MM.1S (cell line): ENCODE data around the gene CELA1.
"Not testable (repeated sequence)": the region's sequence is repeated elsewhere in the genome, so short reads cannot be mapped to it uniquely, and the experiment has no call there.

Experiments
- DNase-seq: peaks from one replicate; pipeline ENCODE4 v3.0.0-alpha.2; 2015
- H2AFZ ChIP-seq: fragments of 300-600 bp; sonication (generic); 2 replicates; pipeline ENCODE4 v1.6.0; 2016; ENCODE audit warnings: antibody characterized with exemption, low read length
- H3F3A ChIP-seq: fragments of 300-600 bp; sonication (generic); 2 replicates; pipeline ENCODE4 v1.6.1; 2016; ENCODE audit warnings: mild to moderate bottlenecking, antibody characterized with exemption, low read length, moderate library complexity, mixed read lengths; ENCODE audit not compliant: insufficient read depth
- H3K27ac ChIP-seq: fragments of 300-600 bp; sonication (generic); 2 replicates; pipeline ENCODE4 v1.5.1; 2016; ENCODE audit warnings: mild to moderate bottlenecking, low read length
- H3K27me3 ChIP-seq: fragments of 300-600 bp; sonication (generic); replicated peaks from 2 replicates; pipeline ENCODE4 v1.6.0; 2016; ENCODE audit warnings: low read length; ENCODE audit not compliant: insufficient read depth
- H3K36me3 ChIP-seq: fragments of 300-600 bp; sonication (generic); replicated peaks from 2 replicates; pipeline ENCODE4 v1.6.1; 2016; ENCODE audit warnings: mild to moderate bottlenecking, low read length, mixed read lengths; ENCODE audit not compliant: insufficient read depth
- H3K4me1 ChIP-seq: fragments of 300-600 bp; sonication (generic); 2 replicates; pipeline ENCODE4 v1.6.1; 2016; ENCODE audit warnings: low read length, mixed read lengths
- H3K4me2 ChIP-seq: fragments of 300-600 bp; sonication (generic); 2 replicates; pipeline ENCODE4 v1.6.0; 2016; ENCODE audit warnings: low read depth, low read length
- H3K4me3 ChIP-seq: fragments of 300-600 bp; sonication (generic); 2 replicates; pipeline ENCODE4 v1.5.1; 2016; ENCODE audit warnings: low read length, mixed read lengths
- H3K79me2 ChIP-seq: fragments of 300-600 bp; sonication (generic); 2 replicates; pipeline ENCODE4 v1.6.1; 2016; ENCODE audit warnings: mixed run types, low read length, mixed read lengths
- H3K9ac ChIP-seq: fragments of 300-600 bp; sonication (generic); 2 replicates; pipeline ENCODE4 v1.6.1; 2016; ENCODE audit warnings: low read length, mixed read lengths
- H3K9me2 ChIP-seq: fragments of 300-600 bp; sonication (generic); replicated peaks from 2 replicates; pipeline ENCODE4 v1.6.1; 2016; ENCODE audit warnings: mild to moderate bottlenecking, low read length, mixed read lengths; ENCODE audit not compliant: insufficient read depth
- H3K9me3 ChIP-seq: fragments of 300-600 bp; sonication (generic); replicated peaks from 2 replicates; pipeline ENCODE4 v1.6.1; 2016; ENCODE audit warnings: mild to moderate bottlenecking, low read length, mixed read lengths; ENCODE audit not compliant: insufficient read depth
- H4K20me1 ChIP-seq: fragments of 300-600 bp; sonication (generic); 2 replicates; pipeline ENCODE4 v1.6.1; 2016; ENCODE audit warnings: mild to moderate bottlenecking, low read length, moderate library complexity, mixed read lengths; ENCODE audit not compliant: insufficient read depth
- EZH2 ChIP-seq: fragments of 300-600 bp; sonication (generic); optimal IDR thresholded peaks from 2 replicates; pipeline ENCODE3; 2017; ENCODE audit warnings: low read depth, mild to moderate bottlenecking, antibody characterized with exemption, low read length, mixed read lengths
- EZH2phosphoT487 ChIP-seq: fragments of 300-600 bp; sonication (generic); IDR thresholded peaks from 2 replicates; pipeline ENCODE4 v1.6.1; 2018; ENCODE audit warnings: antibody characterized with exemption, low read length
- TF ChIP-seq, protein P1 (sequence below): fragments of 300-600 bp; sonication (generic); IDR thresholded peaks from 2 replicates; pipeline ENCODE4 v1.5.1; 2016; ENCODE audit warnings: antibody characterized with exemption, low read length, mixed read lengths

CELA1 gene

DNA sequence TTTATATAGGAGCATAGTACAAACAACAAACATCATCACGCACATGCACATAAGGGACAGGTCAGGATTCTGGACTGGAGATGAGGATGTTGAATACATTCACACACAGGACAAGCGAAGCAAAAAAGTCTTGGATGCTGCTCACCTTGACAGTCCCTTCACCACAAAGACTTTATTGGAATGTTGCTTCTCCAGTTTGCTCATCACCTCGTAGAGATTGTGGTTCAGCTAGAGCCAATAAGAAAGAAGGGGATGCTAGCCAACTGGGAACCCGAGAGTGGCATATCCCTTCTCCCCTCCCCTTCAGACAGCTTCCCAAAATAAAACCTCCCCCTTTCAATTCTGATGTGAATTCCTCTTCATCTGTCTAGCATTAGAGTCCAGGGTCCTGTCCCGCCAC lies 50.8 kb downstream of the CELA1 start:
- Histone ChIP-seq H3K4me3 (no peak overlapping the region), H3F3A (no peaks in the 10 kb centered on the region), H3K27me3 (no peaks in the 10 kb centered on the region), H3K9ac (no peak overlapping the region), H4K20me1 (no peaks in the 10 kb centered on the region), H3K9me3 (no peaks in the 10 kb centered on the region), H3K9me2 (no peaks in the 10 kb centered on the region), H3K36me3 (peaks cover 21% of the 10 kb centered on the region), H3K4me1 (no peaks in the 10 kb centered on the region), H2AFZ (no peak overlapping the region), H3K4me2 (no peak overlapping the region), H3K79me2 (no peaks in the 10 kb centered on the region; the same call in 1 of the 2 replicates), H3K27ac (no peak overlapping the region)
- TF ChIP-seq, protein P1, sequence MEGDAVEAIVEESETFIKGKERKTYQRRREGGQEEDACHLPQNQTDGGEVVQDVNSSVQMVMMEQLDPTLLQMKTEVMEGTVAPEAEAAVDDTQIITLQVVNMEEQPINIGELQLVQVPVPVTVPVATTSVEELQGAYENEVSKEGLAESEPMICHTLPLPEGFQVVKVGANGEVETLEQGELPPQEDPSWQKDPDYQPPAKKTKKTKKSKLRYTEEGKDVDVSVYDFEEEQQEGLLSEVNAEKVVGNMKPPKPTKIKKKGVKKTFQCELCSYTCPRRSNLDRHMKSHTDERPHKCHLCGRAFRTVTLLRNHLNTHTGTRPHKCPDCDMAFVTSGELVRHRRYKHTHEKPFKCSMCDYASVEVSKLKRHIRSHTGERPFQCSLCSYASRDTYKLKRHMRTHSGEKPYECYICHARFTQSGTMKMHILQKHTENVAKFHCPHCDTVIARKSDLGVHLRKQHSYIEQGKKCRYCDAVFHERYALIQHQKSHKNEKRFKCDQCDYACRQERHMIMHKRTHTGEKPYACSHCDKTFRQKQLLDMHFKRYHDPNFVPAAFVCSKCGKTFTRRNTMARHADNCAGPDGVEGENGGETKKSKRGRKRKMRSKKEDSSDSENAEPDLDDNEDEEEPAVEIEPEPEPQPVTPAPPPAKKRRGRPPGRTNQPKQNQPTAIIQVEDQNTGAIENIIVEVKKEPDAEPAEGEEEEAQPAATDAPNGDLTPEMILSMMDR: no peak
- no peak for TF ChIP-seq EZH2phosphoT487
- TF ChIP-seq EZH2: no peak
- DNase-seq: no peak

DNA sequence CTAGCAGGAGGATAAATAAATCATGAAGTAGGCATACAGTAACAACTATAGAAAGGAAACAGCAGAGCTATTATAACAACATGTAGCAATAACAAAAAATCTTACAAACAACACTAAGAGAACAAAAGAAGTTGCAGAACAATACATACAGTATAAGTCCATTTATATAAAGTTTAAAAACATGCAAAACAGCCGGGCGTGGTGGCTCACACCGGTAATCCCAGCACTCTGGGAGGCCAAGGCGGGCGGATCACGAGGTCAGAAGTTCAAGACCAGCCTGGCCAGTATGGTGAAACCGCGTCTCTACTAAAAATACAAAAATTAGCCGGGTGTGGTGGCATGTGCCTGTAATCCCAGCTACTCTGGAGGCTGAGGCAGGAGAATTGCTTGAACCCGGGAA lies 52.4 kb downstream of the CELA1 start:
- not testable (repeated sequence) for H3K4me2 ChIP-seq, H3F3A ChIP-seq, H3K27me3 ChIP-seq, H4K20me1 ChIP-seq, H3K4me3 ChIP-seq, H3K9ac ChIP-seq, H3K27ac ChIP-seq, H3K9me2 ChIP-seq, H2AFZ ChIP-seq, H3K9me3 ChIP-seq, H3K4me1 ChIP-seq, H3K79me2 ChIP-seq, DNase-seq
- peaks cover 13% of the 10 kb centered on the region for H3K36me3 ChIP-seq

DNA sequence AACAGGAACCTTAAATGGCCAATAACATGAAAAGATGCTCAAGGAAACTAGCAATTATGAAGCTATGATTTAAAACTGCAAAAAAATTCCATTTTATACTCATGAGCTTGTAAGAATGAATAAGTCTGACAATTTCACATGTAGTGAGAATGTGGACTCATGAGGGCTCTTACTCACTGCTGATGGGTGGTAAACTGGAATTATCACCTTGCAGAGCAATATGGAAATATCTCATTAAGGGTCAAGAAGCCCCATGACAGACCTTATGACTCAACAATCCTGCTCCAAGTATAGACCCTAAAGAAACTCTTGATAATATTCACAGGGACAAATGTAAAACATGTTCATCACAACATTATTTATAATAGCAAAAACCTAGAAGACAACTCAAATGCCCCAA lies 52.8 kb downstream of the CELA1 start:
- Histone ChIP-seq H3K9ac (no peak overlapping the region), H3K79me2 (no peaks in the 10 kb centered on the region; the same call in 1 of the 2 replicates), H3K4me1 (no peaks in the 10 kb centered on the region), H3K9me3 (no peaks in the 10 kb centered on the region), H3K9me2 (no peaks in the 10 kb centered on the region), H2AFZ (no peak overlapping the region), H3K27me3 (no peaks in the 10 kb centered on the region), H3K27ac (no peak overlapping the region), H3K36me3 (peaks cover 13% of the 10 kb centered on the region), H3K4me2 (no peak overlapping the region), H4K20me1 (no peaks in the 10 kb centered on the region), H3K4me3 (no peak overlapping the region), H3F3A (no peaks in the 10 kb centered on the region)
- DNase-seq: no peak
- TF ChIP-seq EZH2phosphoT487 (no peak), EZH2 (no peak)
- TF ChIP-seq, protein P1: no peak

DNA sequence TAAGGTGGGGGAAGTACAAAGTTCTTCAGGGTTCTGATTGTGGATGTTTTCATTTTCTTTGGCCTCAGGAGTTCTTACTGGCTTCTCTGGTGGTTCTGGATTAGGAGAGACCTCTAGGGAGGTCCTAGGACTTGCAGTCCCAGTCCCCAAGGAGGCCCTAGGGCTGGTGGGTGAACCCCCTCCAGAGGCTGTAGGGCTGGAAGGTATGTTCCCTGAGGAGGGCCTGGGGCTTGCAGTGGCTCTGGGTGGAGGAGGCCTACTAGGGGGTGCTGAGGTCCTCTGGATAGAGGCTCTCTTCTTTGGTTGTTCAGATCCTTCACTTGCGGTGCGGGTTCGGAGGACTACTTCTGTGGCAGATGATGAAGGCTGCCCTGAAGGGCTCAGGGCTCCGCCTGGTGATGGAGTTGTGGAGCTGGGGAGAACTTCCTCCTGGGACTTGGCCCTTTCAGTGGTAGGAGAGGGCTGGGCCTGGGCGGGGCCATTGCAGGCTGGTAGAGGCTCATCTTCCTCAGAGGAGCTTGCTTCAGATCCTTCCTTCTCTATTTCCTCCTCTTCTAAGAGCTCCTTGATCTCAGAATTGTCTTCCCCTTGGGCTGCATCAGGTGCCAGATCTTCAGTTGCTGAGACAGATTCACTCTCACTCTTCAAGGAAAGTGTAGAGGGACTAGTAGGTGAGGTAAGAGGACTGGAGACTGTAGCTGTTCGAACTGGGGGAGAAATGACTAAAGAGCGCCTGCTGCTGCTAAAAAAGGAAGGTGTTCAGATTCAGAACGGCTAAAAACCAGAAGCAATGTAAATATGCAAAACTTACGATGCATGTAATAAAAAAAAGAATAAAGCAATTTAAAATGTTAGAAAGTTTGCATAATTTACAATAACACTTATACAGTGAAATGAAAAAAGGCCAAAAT lies 54.6 kb downstream of the CELA1 start:
- H4K20me1 ChIP-seq, H3K9me2 ChIP-seq, H3K27ac ChIP-seq, H3K27me3 ChIP-seq, DNase-seq, H3K4me2 ChIP-seq, H3K4me3 ChIP-seq, H3K36me3 ChIP-seq, H3F3A ChIP-seq, H3K79me2 ChIP-seq, H2AFZ ChIP-seq, H3K4me1 ChIP-seq, H3K9me3 ChIP-seq, H3K9ac ChIP-seq: not testable (repeated sequence)
